ENCODE measurements around the gene FCF1.

GRCh38 chr14:74786796-74787315 lies 73.9 kb downstream of the FCF1 start:
- TF ChIP-seq CTCF (IDR thresholded peaks at IDR 0.05) (no peak), ZFX (IDR thresholded peaks at IDR 0.05; ENCODE audit: borderline replicate concordance) (no peak)

Data from 22Rv1 (cell line).